NCI-H1436 treated with DMSO at 0.1 percent for 48 hours (cell line): Measurements from ENCODE around the gene GPR137C.

Experiments used
- DNase-seq: peaks from one replicate; lab custom pipeline; 2025; lab: John Stamatoyannopoulos, UW

The GPR137C gene, protein sequence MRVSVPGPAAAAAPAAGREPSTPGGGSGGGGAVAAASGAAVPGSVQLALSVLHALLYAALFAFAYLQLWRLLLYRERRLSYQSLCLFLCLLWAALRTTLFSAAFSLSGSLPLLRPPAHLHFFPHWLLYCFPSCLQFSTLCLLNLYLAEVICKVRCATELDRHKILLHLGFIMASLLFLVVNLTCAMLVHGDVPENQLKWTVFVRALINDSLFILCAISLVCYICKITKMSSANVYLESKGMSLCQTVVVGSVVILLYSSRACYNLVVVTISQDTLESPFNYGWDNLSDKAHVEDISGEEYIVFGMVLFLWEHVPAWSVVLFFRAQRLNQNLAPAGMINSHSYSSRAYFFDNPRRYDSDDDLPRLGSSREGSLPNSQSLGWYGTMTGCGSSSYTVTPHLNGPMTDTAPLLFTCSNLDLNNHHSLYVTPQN

DNA sequence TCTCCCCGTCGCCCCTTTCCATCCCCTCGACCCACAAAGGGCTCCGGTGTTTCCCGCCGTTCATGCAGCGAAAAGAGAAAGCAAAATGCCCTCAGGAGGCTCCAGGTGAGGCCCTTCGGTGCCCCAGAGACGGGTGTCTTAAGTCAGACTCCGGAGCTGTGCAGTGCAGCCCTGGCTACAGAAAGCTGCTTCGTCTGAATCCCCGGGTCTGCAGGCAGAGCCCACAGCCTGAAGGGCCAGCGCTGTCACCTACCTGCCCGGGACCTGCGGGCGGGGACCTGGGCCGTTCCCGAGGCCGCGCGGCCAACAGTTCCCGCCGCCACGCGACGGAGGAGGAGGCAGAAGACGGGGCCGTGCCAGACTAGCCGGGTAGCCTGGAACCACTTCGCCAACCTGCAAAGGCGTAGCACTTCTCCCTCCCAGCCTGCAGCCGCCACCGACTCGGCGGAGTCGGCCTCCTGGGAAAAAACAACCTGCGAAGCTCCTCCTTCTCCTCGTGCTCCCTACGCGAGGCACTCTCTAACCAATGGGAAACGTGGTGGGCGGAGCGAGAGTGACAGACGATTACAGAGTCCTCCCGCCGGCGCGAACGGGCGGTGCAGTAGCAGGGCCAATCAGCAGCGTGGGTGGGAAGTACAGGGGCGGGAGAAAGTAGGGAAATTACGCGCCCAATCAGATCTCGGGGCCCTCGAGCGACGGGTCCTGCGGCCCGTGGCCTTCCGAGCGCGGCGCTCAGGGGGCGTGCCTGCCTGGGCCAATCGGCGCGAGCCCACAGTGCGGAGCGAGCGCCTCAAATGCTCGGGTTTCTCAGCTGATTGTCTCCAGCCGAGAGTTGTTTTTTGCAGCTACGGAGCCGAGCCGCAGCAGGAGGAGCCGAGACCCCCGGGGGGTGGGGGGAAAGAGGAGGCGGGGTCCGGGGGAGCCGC, at the start of gene GPR137C, which contains the start of gene TXNDC16:
GPR137C (plus strand) TSS at position 774 of the 926 bp plus-strand sequence. CDS start 312 bp downstream, outside the sequence.
TXNDC16 (minus strand) TSS at position 443 of the 926 bp plus-strand sequence. CDS start 8,948 bp downstream, outside the sequence.
- peak; percentile 98 for DNase-seq

DNA sequence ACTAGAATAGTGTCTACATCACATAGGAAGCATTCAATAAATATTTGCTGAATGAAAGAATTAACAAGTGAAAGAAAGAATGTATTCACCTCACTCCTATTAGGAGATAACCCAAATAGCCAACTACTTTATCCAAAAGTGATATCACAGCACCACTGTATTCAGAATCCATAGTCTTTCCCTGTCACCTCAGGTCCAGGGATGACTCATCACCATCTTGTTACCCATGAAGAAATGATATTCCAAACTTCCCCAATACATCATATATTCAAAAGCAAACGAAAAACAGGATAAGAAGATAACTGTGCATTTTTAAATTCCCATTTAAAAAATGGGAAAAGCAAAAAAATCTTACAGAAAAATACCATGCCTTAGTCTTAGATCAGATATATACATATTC, 39.4 kb upstream of the GPR137C start:
- DNase-seq = no peak

DNA sequence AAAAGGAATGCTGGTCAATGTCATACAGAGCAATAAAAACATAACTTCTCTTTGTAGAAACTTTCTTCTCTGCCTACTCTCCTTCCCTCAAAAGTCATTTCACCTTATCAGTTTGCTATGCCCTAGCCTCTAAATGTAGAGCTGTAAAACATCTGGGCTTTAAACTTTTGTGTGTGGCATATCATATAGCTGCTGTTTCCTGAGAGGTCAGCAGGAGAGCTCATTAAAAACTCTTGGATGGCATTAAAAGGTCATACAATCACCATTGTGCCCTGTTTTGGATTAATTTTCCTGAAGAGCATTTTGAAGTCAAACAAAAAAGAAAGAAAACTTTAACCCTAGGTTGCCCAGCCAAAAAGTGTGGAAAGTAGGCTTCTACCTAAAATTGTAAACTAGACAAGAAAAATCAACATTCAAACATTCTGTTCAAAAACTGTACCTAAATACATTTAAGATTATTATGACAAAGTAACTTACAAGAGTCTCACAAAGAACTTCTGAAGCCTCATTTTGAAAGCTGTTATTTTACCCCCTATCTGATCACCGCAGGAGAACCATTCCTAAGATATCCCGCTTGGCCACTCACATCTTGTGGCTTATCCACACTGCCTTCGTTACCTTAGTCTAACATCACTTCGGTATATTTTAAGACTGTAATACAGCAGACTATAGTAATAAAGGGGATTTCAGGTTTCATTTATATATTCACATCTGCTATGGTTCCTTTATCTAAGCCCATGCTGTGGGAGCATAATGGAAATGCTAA, 38.4 kb upstream of the GPR137C start:
- DNase-seq = no peak

DNA sequence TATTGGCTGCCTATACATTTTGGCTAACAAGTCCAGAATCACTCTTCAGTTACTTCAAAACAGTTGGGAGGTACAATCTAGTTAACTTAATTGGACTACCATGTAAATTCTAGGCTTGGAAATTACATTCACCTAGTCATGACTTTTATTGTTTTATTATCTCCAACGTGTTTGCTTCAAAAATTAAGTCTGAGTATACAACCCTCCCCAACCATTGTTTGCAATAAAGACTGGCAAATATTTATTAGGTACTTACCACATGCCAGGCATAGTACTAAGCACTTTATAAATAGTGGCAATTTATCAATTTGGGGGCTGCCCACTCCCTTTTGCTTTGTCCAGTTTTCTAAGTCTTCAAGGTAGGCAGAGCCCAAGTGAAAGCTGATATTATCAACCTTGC, 30.6 kb upstream of the GPR137C start:
- no peak for DNase-seq

DNA sequence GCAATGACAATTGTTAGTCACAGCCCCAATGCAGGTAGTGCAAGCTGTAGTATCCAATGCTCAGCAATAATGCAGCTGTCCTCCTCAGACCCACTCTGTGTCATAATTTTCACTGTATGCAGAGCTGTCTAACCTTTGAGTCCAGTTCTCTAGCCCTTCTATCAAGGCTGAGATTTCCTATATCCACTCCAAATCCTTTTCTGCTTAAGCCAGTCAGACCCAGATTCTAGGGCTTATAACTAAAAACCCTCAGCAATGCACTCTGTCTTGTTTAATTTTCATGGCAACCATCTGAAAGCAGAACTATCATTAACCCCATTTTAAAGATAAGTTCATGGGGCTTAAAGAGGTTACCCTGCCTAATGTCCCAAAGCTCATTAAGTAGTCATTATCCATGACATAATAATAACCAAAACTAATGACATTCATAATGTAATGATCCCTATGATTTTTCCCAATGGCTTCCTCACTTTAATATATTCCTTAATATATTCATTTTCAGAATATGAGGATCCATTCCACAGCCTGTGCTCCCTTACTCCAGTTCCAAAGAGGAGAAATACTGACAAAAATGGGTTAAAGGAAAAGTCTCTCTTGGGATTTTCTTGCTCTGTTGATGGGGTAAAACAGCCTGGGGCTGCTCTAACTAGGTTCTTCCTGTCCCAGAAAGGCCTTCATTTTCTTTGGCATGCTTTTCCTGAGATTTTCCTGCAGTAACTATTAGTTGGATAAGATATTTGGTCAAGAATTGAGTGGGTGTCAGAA, 29.9 kb upstream of the GPR137C start:
- DNase-seq = no peak

DNA sequence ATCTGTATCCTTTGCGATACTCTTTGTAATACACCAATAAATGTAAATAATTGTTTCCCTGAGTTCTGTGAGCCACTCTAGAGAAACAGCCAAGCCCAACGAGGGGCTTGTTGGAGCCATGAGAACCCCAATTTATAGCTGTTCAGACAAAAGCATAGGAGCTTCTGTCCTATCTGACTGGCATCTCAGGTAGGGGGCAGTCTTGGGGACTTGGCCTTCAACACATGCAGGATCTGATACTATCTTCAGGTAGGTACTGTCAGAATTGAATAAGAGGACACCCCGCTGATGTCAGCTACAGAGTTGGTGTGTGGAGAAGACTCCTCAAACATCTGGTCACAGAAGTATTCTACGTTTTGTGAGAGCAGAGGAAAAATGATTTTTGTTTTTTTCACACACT, 25.6 kb upstream of the GPR137C start:
- no peak for DNase-seq

DNA sequence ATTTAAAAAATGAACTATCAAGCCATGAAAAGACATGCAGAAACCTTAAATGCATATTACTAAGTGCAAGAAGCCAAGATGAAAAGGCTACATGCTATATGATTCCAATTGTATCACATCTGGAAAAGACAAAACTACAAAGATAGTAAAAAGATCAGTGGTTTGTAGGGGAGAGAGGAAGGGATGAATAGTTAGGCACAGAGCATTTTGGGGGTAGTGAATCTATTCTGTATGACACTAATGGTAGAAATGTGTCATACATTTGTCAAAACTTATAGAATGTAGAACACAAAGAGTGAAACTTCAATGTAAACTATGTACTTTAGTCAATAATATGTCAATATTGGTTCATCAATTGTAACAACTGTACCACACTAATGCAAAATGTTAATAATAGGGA, 21.2 kb upstream of the GPR137C start:
- DNase-seq = no peak

DNA sequence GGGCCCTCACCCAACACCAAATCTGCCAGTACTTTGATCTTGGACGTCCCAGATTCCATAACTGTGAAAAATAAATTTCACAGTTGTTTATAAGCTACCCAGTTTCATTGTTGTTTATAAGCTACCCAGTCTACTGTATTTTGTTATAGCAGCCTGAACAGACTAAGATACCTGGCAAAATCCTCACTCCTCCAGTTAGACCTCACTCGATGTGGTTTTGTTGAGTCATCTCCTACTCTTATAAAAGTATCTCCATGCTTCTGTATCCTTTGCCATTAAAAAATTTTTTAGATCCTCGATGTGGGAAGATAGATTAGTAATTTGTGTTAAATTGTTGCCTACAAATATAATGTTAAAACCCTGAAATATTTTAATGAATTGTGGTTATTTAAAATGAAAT, 16.4 kb upstream of the GPR137C start:
- no peak for DNase-seq

DNA sequence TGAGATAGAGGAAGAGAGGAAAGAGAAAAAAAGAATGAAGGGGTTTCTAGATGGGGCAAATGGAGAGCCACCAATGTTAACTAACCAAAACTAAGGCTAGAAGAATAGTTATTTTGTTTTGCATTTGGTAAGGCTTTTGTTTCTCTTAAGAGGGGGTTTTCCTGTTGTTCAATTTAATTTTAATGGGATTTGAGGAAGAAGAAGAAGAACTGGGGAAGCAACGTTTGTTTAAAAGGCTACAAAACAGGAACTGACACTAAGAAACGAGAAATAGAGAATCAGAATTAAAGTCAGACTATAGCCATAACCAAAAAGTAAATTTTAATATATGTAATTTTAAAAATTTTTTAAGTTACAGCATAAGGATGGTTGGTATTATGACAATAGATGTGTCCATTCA, 14.0 kb upstream of the GPR137C start:
- no peak for DNase-seq

DNA sequence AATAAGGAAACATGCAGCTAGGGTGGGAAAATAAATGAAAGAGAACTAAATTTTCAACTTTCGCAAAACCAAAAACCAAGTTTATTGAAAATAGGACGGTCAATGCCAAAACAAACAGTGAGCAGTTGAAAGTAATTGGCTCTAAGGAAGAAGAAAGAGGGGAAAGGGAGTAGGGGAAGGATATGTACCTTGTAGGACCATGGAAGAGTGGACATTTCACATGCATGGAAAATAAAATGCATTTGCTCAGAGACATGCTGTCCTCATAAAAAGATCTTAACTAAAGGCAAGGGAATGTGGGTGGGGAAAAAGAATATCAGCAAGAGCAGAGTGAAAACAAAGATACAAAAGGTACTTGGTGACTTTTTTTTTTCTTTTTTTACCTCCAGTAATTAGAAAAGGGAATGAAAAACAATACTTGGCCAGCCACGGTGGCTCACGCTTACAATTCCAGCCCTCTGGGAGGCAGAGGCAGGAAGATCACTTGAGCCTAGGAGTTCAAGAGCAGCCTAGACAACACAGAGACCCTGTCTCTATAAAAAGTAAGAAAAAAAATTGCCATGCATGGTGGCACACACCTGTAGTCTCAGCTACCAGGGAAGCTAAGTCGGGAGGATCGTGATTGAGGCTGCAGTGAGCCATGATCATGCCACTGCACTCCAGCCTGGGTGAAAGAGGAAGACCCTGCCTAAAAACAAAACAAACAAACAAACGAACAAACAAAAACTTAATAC, 6.9 kb upstream of the GPR137C start:
- no peak for DNase-seq

DNA sequence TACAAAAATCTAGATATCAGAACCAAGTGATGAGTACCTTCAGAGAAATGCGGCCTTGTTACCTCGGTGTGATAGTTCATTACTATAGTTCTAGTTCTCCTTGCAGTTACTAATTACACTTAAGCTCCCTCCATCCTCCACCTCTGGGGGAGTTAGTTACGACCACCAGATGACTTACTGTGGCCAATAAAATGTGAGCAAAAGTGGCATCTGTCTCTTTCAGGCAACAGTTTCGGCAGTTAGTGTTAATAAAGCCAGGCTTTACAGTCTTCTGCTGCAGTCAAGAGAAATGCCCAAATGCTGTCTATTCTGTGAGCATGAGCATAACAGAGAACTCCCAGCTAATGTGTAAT, 6.3 kb upstream of the GPR137C start:
- no peak for DNase-seq

DNA sequence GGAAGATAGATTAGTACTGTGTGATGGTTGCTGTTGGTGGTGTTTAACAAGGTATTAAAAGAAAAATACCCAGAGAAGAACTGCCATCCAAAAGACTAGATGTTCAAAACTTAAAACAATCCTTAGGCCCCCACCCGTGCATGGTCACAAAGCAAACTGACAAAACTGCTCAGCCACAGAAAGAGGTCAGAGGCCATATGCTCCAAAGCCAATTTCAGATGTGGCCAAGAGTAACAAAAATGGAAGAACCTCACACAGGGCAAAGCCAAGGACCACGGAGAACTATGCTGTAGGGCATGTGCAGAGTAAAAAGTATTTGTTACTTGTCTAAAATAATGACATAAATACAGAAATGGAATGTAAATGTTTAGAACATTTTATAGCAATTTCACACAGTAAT, 5.6 kb upstream of the GPR137C start:
- DNase-seq = no peak

DNA sequence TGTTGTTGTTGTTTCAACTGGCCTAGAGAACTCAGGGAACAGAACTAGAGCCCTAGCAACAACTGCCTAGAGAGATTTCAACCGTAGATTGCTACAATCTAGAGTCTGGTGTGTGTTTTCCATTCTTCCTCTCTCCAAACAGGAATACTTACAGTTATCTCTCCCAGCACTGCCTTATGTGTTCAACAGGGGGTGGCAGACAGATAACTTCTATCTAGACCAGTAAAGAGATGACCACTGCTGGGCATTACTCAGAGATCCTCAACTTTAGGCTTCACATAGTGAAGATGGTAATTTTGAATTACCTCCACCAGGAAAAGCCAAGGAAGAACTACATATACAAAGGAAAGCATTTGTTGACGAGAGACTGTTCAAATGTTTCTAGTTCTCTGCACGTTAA, 5.1 kb upstream of the GPR137C start:
- no peak for DNase-seq

DNA sequence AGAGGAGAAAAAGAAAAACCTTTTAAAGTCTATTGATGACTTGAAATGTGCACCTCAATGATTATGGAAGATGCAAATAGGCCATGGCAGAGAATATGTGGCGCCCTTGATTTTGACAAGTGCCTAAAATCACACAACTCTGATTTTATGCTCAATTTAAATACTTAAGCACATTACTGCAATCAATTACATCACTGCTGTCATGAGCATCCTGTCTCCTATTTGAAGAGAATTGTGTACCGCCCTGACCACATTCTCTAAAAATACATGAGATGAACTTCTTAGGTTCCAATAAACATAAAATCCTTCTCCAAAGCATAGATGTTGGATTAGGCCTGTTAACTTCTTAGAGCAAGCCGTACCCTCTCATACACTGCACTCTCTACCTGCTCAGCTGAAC, 2.0 kb upstream of the GPR137C start:
- DNase-seq = no peak

DNA sequence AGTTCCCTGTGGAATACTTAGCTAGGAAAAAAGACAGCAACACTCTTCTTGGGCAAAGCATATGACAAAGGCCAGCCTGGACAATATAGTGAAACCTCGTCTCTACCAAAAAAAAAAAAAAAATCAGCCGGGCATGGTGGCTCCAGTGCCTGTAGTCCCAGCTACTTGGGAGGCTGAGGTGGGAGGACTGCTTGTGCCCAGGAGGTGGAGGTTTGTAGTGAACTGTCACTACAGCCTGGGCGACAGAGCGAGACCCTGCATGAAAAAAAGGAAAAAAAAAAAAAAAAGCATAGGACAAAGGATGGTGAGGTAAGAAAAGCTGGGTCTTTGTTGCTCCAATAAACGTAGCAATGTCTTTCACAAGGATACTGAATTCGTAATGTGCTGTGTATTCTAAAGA, 1.4 kb upstream of the GPR137C start:
- no peak for DNase-seq

DNA sequence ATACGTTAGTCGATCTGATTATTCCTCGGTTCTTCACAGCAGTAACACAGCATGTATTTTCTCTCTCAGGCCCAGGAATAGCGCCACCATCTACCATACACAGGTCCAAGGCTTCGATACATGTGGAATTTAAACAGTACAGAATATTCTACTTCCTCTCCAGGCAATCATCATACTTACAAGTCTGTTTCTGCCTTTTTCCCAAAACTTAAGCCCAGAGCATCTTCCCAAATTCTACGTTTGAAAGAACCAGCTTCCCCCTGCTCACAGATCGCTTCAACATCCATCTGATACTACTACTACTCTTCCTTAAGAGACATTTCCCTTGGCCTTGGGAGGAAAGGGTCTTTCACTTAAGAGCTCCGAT, 957 bp upstream of the GPR137C start:
- DNase-seq = peak; percentile 20

DNA sequence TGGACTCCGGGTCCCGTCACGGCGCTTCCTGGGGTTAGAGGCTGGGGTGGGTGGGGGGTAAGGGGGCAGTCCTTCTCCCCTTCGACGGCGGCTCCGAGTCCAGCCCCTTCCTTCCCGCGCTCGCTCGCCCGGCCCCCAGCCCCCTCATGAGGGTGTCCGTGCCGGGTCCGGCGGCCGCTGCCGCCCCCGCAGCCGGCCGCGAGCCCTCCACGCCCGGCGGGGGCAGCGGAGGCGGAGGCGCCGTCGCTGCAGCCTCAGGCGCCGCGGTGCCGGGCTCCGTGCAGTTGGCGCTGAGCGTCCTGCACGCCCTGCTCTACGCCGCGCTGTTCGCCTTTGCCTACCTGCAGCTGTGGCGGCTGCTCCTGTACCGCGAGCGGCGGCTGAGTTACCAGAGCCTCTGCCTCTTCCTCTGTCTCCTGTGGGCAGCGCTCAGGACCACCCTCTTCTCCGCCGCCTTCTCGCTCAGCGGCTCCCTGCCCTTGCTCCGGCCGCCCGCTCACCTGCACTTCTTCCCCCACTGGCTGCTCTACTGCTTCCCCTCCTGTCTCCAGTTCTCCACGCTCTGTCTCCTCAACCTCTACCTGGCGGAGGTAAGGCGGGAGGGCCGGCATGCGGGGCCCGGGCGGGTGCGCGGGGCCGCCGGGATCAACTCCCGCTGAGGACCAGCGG, 500 bp downstream of the GPR137C start:
- DNase-seq = no peak

DNA sequence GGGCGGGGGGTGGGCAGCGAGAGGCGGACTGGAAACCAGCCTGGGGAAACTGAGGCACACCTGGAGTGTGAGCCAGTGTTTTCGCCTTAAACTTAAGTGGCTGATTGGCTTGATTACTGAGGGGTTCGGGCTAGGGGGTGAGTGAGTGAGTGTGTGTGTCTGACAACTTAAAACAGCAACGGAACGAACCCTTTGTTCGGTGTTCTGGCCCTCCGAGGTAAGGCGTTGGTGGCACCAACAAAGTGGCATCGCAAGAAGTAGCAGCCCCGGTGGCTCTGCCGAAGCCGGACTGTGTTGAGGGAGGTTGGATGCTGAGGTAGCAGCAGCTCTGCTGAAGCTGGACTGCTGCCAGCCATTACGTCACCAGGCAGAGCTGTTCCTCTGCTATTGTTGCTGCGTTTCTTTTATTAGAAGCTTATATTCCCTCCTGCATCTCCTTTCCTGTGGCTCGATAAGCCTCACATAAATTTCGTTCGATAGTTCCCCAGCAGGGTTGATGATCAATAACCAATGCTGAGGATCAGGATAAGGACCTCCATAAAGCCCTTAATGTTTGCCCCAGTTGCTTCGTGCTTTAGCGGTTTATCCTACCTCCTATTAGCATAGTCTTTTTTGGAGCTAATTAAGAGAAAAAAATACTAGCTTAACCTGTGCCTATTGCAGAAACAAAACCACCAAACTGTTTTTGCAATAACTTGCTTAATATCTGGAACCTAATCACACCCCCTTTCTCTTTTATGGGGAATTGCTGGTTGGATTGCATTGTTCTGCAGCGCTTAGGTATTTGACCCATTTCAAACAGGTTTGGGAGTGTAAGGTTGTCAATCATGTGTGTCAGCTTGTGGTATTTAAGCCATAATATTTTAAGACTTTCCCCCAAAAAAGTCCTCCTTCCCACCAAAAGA, 1.3 kb downstream of the GPR137C start:
- peak; percentile 49 for DNase-seq

DNA sequence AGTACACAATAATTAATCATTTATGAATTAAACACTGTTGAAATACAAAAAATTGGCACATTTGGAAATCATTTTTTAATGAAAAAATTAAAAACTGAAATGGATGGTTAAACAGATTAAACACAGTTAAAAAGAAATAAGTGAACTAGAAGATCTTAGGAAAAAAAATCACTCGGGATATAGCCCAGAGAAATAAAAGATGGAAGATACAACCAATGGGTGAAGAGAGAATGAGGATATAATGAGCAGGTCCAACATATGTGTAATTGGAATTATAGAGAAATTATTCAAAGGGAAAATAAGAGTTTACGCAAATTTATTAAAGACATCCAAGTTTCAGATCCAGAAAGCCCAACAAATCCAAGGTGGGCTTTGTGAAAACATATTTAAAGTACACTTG, 6.1 kb downstream of the GPR137C start:
- DNase-seq = no peak
